Measurements from ENCODE around the gene MTMR6.

Gene MTMR6

GRCh38 chr13:25252225-25252624, 35.1 kb downstream of the MTMR6 start:
- DNase-seq = no peak
- CTCF ChIA-PET = no interaction called here
- no peak overlapping the region for H3K4me3 Mint-ChIP-seq

DNA sequence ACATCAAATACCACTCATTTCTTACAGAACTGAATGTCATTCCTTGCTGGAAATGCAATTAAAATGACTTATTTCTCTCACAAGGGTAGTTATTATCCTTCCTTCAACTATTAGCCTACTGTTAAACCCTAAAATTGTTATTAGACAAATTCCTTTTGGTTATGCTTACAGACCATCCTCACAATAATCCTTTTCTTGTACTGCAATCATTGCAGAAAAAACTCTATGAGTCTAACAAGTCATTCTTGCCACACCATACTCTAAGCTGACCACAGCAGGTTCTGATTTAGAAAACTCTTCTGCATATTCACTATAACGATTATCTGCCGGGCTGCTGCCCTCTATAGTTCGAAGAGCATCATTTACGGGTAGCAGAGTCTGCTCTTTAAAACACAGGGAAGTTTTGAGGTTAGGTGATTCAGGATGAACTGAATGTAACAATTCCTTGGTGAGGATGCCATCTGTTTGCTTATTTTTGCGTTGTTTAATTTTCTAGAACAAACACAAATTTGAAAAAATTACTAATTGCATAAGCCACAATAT, 38.2 kb downstream of the MTMR6 start:
- H3K27me3 Mint-ChIP-seq = no peaks in the 10 kb centered on the region
- H3K4me1 Mint-ChIP-seq = no peaks in the 10 kb centered on the region
- no peak overlapping the region for H3K4me3 Mint-ChIP-seq
- CTCF ChIA-PET = no interaction called here
- no peak overlapping the region for H3K27ac Mint-ChIP-seq
- DNase-seq = no peak
- no peaks in the 10 kb centered on the region for H3K9me3 Mint-ChIP-seq
- H3K36me3 Mint-ChIP-seq = peaks cover 37% of the 10 kb centered on the region

More at GRCh38 chr13:25252225-25252624, 35.1 kb downstream of the MTMR6 start:
- Mint-ChIP-seq H3K36me3 (peaks cover 30% of the 10 kb centered on the region), H3K27ac (no peak overlapping the region), H3K4me1 (no peaks in the 10 kb centered on the region), H3K27me3 (no peaks in the 10 kb centered on the region), H3K9me3 (no peaks in the 10 kb centered on the region)

- CTCF ChIA-PET = no interaction called here
- no peak overlapping the region for H3K27ac Mint-ChIP-seq
- H3K4me1 Mint-ChIP-seq = no peaks in the 10 kb centered on the region
- H3K36me3 Mint-ChIP-seq = peaks cover 37% of the 10 kb centered on the region
- H3K4me3 Mint-ChIP-seq = no peak overlapping the region
- no peaks in the 10 kb centered on the region for H3K9me3 Mint-ChIP-seq
- H3K27me3 Mint-ChIP-seq = no peaks in the 10 kb centered on the region
- DNase-seq = no peak
These were observed 39.2 kb downstream of the MTMR6 start for GRCh38 chr13:25248071-25248470.

DNA sequence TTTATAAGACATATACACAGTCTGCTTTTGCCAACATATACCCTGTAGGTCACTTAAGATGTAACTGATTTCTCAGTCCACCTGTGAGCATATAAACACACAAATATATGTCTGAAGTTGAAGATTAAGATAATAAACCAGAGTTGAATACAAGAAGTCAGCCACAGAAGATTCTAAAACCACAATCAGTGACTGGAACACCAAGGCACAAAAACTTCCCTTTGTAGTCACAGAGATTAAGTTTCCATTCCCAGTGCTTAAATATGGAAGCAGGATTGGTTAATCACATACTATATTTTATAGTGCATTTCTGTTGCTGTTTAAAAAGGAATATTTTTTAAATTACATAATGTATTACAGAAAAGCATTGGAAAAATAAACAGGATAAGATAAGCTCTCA, 39.9 kb downstream of the MTMR6 start:
- H3K4me3 Mint-ChIP-seq = no peak overlapping the region
- H3K27ac Mint-ChIP-seq = no peak overlapping the region
- peaks cover 35% of the 10 kb centered on the region for H3K36me3 Mint-ChIP-seq
- CTCF ChIA-PET = no interaction called here
- no peaks in the 10 kb centered on the region for H3K4me1 Mint-ChIP-seq
- no peaks in the 10 kb centered on the region for H3K9me3 Mint-ChIP-seq
- H3K27me3 Mint-ChIP-seq = no peaks in the 10 kb centered on the region
- no peak for DNase-seq

DNA sequence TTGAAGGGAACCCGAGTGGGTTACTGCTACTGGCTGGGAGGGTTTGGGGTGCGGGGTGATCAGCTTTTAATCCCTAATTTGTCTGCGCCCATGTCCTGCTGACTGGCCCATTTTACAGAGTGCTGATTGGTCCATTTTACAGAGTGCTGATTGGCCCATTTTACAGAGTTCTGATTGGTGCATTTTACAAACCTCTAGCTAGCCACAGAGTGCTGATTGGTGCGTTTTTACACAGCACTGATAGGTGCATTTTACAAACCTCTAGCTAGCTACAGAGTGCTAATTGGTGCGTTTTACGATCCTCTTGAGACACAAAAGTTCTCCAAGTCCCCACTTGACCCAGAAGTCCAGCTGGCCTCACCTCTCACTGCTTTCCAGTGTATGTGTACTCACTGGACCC, 43.2 kb downstream of the MTMR6 start:
- H3K36me3 Mint-ChIP-seq = peaks cover 25% of the 10 kb centered on the region

GRCh38 chr13:25242956-25243355, 44.3 kb downstream of the MTMR6 start:
- no peak for DNase-seq
- no peak overlapping the region for H3K27ac Mint-ChIP-seq
- H3K9me3 Mint-ChIP-seq = no peaks in the 10 kb centered on the region
- no peaks in the 10 kb centered on the region for H3K27me3 Mint-ChIP-seq
- CTCF ChIA-PET = interaction anchor here (1.4 kb wide), 1 partner anchor 44 kb away, joined by 4 read pairs; the partner anchor contains the start of gene MTMR6
- peaks cover 23% of the 10 kb centered on the region for H3K36me3 Mint-ChIP-seq
- no peaks in the 10 kb centered on the region for H3K4me1 Mint-ChIP-seq
- no peak overlapping the region for H3K4me3 Mint-ChIP-seq

More for the DNA sequence above, 43.2 kb downstream of the MTMR6 start:
- Mint-ChIP-seq H3K4me3 (no peak overlapping the region), H3K4me1 (no peaks in the 10 kb centered on the region), H3K9me3 (no peaks in the 10 kb centered on the region), H3K27ac (no peak overlapping the region), H3K27me3 (no peaks in the 10 kb centered on the region)
- no peak for DNase-seq
- CTCF ChIA-PET = interaction anchor here (0.8 to 1.4 kb wide), 3 partner anchors 11 to 132 kb away, joined by 3 to 4 read pairs (median 3); partner anchors contain the start of gene MTMR6

DNA sequence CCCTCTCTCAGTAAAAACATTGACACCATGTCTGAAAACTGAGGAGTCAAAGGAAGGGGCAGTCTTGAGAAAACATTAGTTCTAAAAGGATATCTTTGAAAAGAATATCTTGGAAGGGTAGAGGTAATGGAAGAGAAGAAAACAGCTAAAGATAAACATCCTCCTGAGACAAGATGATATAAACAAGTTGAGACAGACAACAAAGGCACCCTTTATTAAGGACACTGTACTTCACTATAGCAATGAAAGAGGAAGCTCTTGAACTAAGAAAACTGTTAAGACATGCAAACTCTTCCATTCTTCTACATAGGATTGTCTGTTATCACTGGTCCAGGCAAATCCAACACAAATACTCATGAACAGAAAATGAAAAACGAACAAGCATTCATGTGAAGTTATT, 46.3 kb downstream of the MTMR6 start:
- DNase-seq = no peak
- CTCF ChIA-PET = interaction anchor here (0.6 to 1.1 kb wide), 2 partner anchors 36 to 47 kb away, joined by 3 read pairs; no protein-coding TSS in a partner anchor
- H3K4me1 Mint-ChIP-seq = no peaks in the 10 kb centered on the region
- no peaks in the 10 kb centered on the region for H3K27me3 Mint-ChIP-seq
- no peak overlapping the region for H3K27ac Mint-ChIP-seq
- H3K4me3 Mint-ChIP-seq = no peak overlapping the region
- peaks cover 20% of the 10 kb centered on the region for H3K36me3 Mint-ChIP-seq
- no peaks in the 10 kb centered on the region for H3K9me3 Mint-ChIP-seq

DNA sequence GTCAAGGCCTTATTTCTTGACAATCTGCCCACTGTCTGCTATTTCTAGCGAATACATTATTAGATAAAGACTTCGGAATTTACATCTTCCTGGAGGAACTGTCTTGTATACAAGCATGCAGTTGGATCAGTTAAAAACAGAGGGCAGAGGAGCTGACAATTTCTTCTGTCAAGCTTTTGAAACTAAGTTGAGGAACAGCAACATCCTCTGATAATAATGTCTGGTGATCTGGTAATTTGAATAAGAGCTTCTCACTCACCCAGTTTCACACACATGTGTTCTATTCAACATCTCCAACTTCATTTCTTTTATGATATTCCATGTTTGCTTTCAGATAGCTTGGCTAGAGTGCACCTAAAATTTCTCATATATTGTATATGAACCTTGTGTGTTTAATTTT, 50.2 kb downstream of the MTMR6 start:
- CTCF ChIA-PET = interaction anchor here (0.8 kb wide), 1 partner anchor 9 kb away, joined by 3 read pairs; no protein-coding TSS in a partner anchor
- no peaks in the 10 kb centered on the region for H3K9me3 Mint-ChIP-seq
- H3K27ac Mint-ChIP-seq = no peak overlapping the region
- H3K4me3 Mint-ChIP-seq = no peak overlapping the region
- no peaks in the 10 kb centered on the region for H3K27me3 Mint-ChIP-seq
- no peaks in the 10 kb centered on the region for H3K4me1 Mint-ChIP-seq
- no peaks in the 10 kb centered on the region for H3K36me3 Mint-ChIP-seq
- no peak for DNase-seq

- DNase-seq = no peak
- H3K36me3 Mint-ChIP-seq = no peaks in the 10 kb centered on the region
- H3K4me3 Mint-ChIP-seq = no peak overlapping the region
- CTCF ChIA-PET = interaction anchor here (0.8 to 3.0 kb wide), 6 partner anchors 9 to 229 kb away, joined by 3 to 24 read pairs (median 3); no protein-coding TSS in a partner anchor
- no peaks in the 10 kb centered on the region for H3K4me1 Mint-ChIP-seq
- no peaks in the 10 kb centered on the region for H3K9me3 Mint-ChIP-seq
- peaks cover 6% of the 10 kb centered on the region for H3K27me3 Mint-ChIP-seq
- H3K27ac Mint-ChIP-seq = no peak overlapping the region
These were observed 53.4 kb downstream of the MTMR6 start for GRCh38 chr13:25233861-25234260.

DNA sequence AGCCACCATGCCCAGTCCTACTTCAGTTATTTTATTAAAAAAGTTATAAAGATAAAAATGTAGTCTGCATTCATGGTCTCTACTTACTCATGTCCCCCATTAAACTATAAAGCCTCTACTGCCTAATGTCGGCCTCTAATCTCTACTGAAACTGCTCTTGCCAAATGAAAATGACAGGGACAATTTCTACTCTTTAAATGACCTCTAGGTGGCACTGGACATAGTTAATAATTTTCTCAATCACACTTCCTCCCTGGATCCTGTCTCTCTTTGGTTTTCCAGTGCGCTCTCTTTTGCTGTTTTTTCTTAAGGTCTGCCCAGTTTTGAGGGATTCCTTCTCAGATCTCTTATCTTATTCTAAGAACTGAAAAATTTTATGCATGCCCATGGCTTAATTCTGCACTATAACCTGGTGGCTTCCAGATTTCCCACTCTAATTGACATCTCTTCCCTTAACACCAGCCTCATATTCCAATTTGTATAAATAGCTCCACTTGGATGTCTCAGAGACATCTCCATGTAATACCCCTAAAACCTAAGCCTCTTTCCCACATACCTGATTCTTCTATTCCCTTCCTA, 54.3 kb downstream of the MTMR6 start:
- no peaks in the 10 kb centered on the region for H3K4me1 Mint-ChIP-seq
- no peaks in the 10 kb centered on the region for H3K9me3 Mint-ChIP-seq
- no peak overlapping the region for H3K4me3 Mint-ChIP-seq
- no peaks in the 10 kb centered on the region for H3K36me3 Mint-ChIP-seq
- peaks cover 6% of the 10 kb centered on the region for H3K27me3 Mint-ChIP-seq
- H3K27ac Mint-ChIP-seq = no peak overlapping the region
- CTCF ChIA-PET = interaction anchor here (0.8 to 3.0 kb wide), 6 partner anchors 9 to 228 kb away, joined by 3 to 24 read pairs (median 3); no protein-coding TSS in a partner anchor
- DNase-seq = no peak

DNA sequence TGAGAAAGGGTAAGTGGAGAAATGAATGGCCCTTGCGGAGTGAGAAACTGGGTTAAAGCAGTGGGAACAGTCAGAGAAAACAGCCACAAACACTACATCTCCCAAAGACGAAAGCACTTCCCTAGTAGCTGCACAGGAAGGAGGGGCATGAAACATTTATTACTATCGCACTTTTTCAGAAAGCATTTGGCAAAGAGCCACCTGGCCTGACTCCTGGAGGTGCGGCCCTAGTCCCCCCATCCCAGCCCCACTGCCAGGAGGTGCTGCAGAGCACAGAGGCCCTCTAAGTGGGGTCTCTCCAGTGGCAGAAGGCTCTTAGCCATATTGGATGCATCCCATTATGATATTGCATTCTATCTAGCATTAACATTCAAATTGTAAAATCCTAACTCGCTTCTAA, 55.8 kb downstream of the MTMR6 start:
- peaks cover 6% of the 10 kb centered on the region for H3K27me3 Mint-ChIP-seq
- no peak for DNase-seq
- no peak overlapping the region for H3K4me3 Mint-ChIP-seq
- CTCF ChIA-PET = no interaction called here
- H3K36me3 Mint-ChIP-seq = no peaks in the 10 kb centered on the region
- H3K4me1 Mint-ChIP-seq = no peaks in the 10 kb centered on the region
- no peaks in the 10 kb centered on the region for H3K9me3 Mint-ChIP-seq
- no peak overlapping the region for H3K27ac Mint-ChIP-seq

- H3K4me1 Mint-ChIP-seq = no peaks in the 10 kb centered on the region
- peaks cover 11% of the 10 kb centered on the region for H3K27me3 Mint-ChIP-seq
- no peaks in the 10 kb centered on the region for H3K36me3 Mint-ChIP-seq
- no peak overlapping the region for H3K4me3 Mint-ChIP-seq
- DNase-seq = no peak
- H3K27ac Mint-ChIP-seq = no peak overlapping the region
- H3K9me3 Mint-ChIP-seq = no peaks in the 10 kb centered on the region
- CTCF ChIA-PET = no interaction called here
These were observed 59.6 kb downstream of the MTMR6 start for GRCh38 chr13:25227690-25228089.

GRCh38 chr13:25225970-25226369, 61.3 kb downstream of the MTMR6 start:
- Mint-ChIP-seq H3K27ac (no peak overlapping the region), H3K36me3 (no peaks in the 10 kb centered on the region), H3K4me1 (no peaks in the 10 kb centered on the region), H3K27me3 (peaks cover 8% of the 10 kb centered on the region), H3K4me3 (no peak overlapping the region), H3K9me3 (no peaks in the 10 kb centered on the region)
- DNase-seq = no peak
- CTCF ChIA-PET = no interaction called here

GRCh38 chr13:25224151-25224550, 63.1 kb downstream of the MTMR6 start:
- H3K9me3 Mint-ChIP-seq = no peaks in the 10 kb centered on the region
- H3K27ac Mint-ChIP-seq = no peak overlapping the region
- no peak for DNase-seq
- H3K4me1 Mint-ChIP-seq = peaks cover 2% of the 10 kb centered on the region
- H3K27me3 Mint-ChIP-seq = peaks cover 17% of the 10 kb centered on the region
- H3K36me3 Mint-ChIP-seq = no peaks in the 10 kb centered on the region
- CTCF ChIA-PET = interaction anchor here (1.5 to 2.3 kb wide), 2 partner anchors 9 to 152 kb away, joined by 3 to 8 read pairs; no protein-coding TSS in a partner anchor
- H3K4me3 Mint-ChIP-seq = no peak overlapping the region

DNA sequence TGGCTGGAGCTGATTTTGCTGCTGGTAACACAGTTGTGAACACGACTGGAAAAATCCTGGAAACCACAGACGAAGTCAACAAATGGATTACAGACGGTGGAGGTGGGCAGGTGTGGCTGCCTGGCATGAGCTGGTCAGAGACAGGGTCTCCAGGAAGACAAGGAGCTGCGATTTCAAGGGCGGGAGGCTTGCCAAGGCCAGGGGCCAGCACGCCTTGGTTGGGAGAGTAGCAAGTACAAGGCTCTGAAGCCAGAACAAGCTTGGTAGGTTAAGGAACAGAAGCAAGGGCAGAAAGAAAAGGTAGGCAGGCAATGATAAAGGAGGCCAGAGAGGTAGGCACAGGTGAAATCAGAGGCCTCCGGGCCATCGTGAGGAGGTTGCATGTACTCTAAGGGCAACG, 64.5 kb downstream of the MTMR6 start:
- no peak overlapping the region for H3K27ac Mint-ChIP-seq
- DNase-seq = no peak
- no peak overlapping the region for H3K4me3 Mint-ChIP-seq
- CTCF ChIA-PET = interaction anchor here (0.7 to 2.3 kb wide), 2 partner anchors 11 to 153 kb away, joined by 3 to 8 read pairs; no protein-coding TSS in a partner anchor
- H3K9me3 Mint-ChIP-seq = no peaks in the 10 kb centered on the region
- H3K27me3 Mint-ChIP-seq = peaks cover 22% of the 10 kb centered on the region
- no peaks in the 10 kb centered on the region for H3K36me3 Mint-ChIP-seq
- peaks cover 2% of the 10 kb centered on the region for H3K4me1 Mint-ChIP-seq

Data from activated naive CD4-positive, alpha-beta T cell treated with anti-CD3 and anti-CD28 coated beads, Interleukin-2, amount 10 ng/mL, durations not matched to agents 7 days and 5 days (primary cell).